PC-3 (cell line): ENCODE data around the gene ZDHHC7. TPM values are rescaled to one million over a fixed set of nuclear protein-coding genes. Genes with fewer than 3 reads are reported as not detected.

ENCODE experiments used
- ATAC-seq: fragments of 200-7000 bp; cut with Tn5 transposase; 2 replicates; pipeline ENCODE4 v1.9.1; 2020; ENCODE audit warnings: mild to moderate bottlenecking, moderate library complexity
- BruUV-seq: library from RNA; stranded (reverse); fragments of 400-500 nt; replicated peaks from 2 replicates; lab custom pipeline; 2021; lab: Mats Ljungman, UMichigan
- CTCF ChIA-PET: fragments of 300-600 bp; sonication (Branson Sonifier 250); formaldehyde crosslinking; loops from one replicate; lab custom pipeline; 2022; ENCODE audit warnings: antibody characterized with exemption; lab: Charles Lee
- POLR2A ChIA-PET: fragments of 300-600 bp; sonication (Branson Sonifier 250); formaldehyde crosslinking; loops from one replicate; lab custom pipeline; 2022; ENCODE audit warnings: antibody characterized with exemption; ENCODE audit not compliant: unreplicated experiment; lab: Charles Lee
- DNase-seq: peaks from one replicate; pipeline ENCODE4 v3.0.0-alpha.2; 2015
- H2AFZ ChIP-seq: fragments of 300-600 bp; sonication (generic); 2 replicates; pipeline ENCODE4 v1.6.0; 2016; ENCODE audit warnings: antibody characterized with exemption, low read length
- H3F3A ChIP-seq: fragments of 300-600 bp; sonication (generic); one replicate; pipeline ENCODE4 v1.6.0; 2017; ENCODE audit warnings: antibody characterized with exemption, low read length, control low read depth, mild to moderate bottlenecking; ENCODE audit not compliant: unreplicated experiment
- H3K27ac ChIP-seq: fragments of 300-600 bp; sonication (generic); 2 replicates; pipeline ENCODE4 v1.5.1; 2016; ENCODE audit warnings: mild to moderate bottlenecking, low read length
- H3K27me3 ChIP-seq: fragments of 300-600 bp; sonication (generic); 2 replicates; pipeline ENCODE4 v1.6.1; 2016; ENCODE audit warnings: low read length, mixed read lengths
- H3K36me3 ChIP-seq: fragments of 300-600 bp; sonication (generic); 2 replicates; pipeline ENCODE4 v1.6.1; 2016; ENCODE audit warnings: low read depth, mixed run types, low read length, mixed read lengths
- H3K4me1 ChIP-seq: fragments of 300-600 bp; sonication (generic); 2 replicates; pipeline ENCODE4 v1.5.1; 2016; ENCODE audit warnings: low read length; ENCODE audit not compliant: insufficient read depth
- H3K4me2 ChIP-seq: fragments of 300-600 bp; sonication (generic); 2 replicates; pipeline ENCODE4 v1.6.0; 2016; ENCODE audit warnings: low read length
- H3K4me3 ChIP-seq: fragments of 300-600 bp; sonication (generic); 2 replicates; pipeline ENCODE4 v1.5.1; 2016; ENCODE audit warnings: mild to moderate bottlenecking, low read length, mixed read lengths
- H3K79me2 ChIP-seq: fragments of 300-600 bp; sonication (generic); 2 replicates; pipeline ENCODE4 v1.6.1; 2017; ENCODE audit warnings: low read length, mixed read lengths
- H3K9ac ChIP-seq: fragments of 300-600 bp; sonication (generic); 2 replicates; pipeline ENCODE4 v1.6.0; 2016; ENCODE audit warnings: mild to moderate bottlenecking, low read length
- H3K9me2 ChIP-seq: fragments of 300-600 bp; sonication (generic); replicated peaks from 2 replicates; pipeline ENCODE4 v1.6.1; 2016; ENCODE audit warnings: mixed run types, low read length, mixed read lengths
- H3K9me3 ChIP-seq: fragments of 300-600 bp; sonication (generic); 2 replicates; pipeline ENCODE4 v1.6.1; 2016; ENCODE audit warnings: low read length, mixed read lengths
- H4K20me1 ChIP-seq: fragments of 300-600 bp; sonication (generic); 2 replicates; pipeline ENCODE4 v1.6.1; 2016; ENCODE audit warnings: low read length, mixed read lengths
- EZH2 ChIP-seq: fragments of 300-600 bp; sonication (generic); IDR thresholded peaks from one replicate; pipeline ENCODE4 v1.6.1; 2017; ENCODE audit warnings: antibody characterized with exemption, mild to moderate bottlenecking, low read length; ENCODE audit not compliant: unreplicated experiment
- EZH2phosphoT487 ChIP-seq: fragments of 300-600 bp; sonication (generic); IDR thresholded peaks from 2 replicates; pipeline ENCODE4 v1.6.1; 2018; ENCODE audit warnings: mild to moderate bottlenecking, antibody characterized with exemption, low read length, borderline replicate concordance
- intact Hi-C: fragments of 100-400 bp; cut with micrococcal nuclease; formaldehyde crosslinking; loops from 2 replicates; pipeline ENCODE4 v1.9.0; 2023
- total RNA-seq: library from RNA; depleted of rRNA; stranded (reverse); fragments of >200 nt; gene quantifications from 2 replicates; pipeline ENCODE4 v1.2.3, GENCODE V29; 2014
- TF ChIP-seq, protein P1 (sequence below): fragments of 300-600 bp; sonication (generic); conservative IDR thresholded peaks from 2 replicates; pipeline ENCODE4 v1.5.1; 2017; ENCODE audit warnings: antibody characterized with exemption, low read depth, mild to moderate bottlenecking, low read length

Gene ZDHHC7
- total RNA-seq, 1 experiment from 2014 or later, result 42.1 TPM

DNA sequence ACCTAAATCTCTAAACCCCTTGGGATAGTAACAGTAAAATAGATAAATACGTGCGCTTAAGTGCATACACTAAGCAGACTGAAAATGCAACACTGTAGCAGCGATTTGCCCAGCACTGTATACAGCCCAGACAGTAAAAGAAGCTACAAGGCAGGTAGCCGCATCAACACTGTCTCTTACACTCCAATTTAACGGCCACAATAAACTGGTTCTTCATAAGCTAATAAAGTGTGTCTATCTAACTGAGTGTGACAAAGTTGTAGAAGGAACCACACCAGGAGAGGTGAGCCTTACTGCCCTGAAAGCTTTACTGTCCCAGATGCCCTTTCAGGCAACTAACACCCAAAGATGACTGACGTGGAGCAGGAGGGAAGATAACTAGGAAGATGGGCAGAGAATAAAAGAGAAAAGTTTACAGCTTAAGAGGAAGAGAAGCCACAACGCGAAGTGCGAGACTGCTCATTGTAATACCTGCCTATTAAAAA is 847 bp downstream of the ZDHHC7 start:
- Histone ChIP-seq H4K20me1 (0 out of 2 replicates have a peak, but pooled peaks cover 8% of the 10 kb centered on the region), H3K27ac (peak overlapping the region; percentile 59), H3K9ac (peak overlapping the region; percentile 99), H3K27me3 (no peaks in the 10 kb centered on the region), H3K4me1 (peaks cover 8% of the 10 kb centered on the region), H3K9me2 (no peaks in the 10 kb centered on the region), H3K36me3 (peaks cover 3% of the 10 kb centered on the region; the same call in 1 of the 2 replicates), H3K79me2 (peaks cover 55% of the 10 kb centered on the region), H3K9me3 (no peaks in the 10 kb centered on the region), H3F3A (no peaks in the 10 kb centered on the region), H3K4me3 (peak overlapping the region; percentile 98), H2AFZ (peak overlapping the region; percentile 55; the same call in 1 of the 2 replicates), H3K4me2 (peak overlapping the region; percentile 94)
- ChIA-PET CTCF (interaction anchor here (1.2 to 1.5 kb wide), 2 partner anchors 37 to 76 kb away, joined by 4 to 5 read pairs; no protein-coding TSS in a partner anchor), POLR2A (interaction anchor here (0.7 kb wide), 1 partner anchor 17 kb away, joined by 6 read pairs; the partner anchor contains the start of gene KIAA0513)
- TF ChIP-seq EZH2phosphoT487 (no peak), EZH2 (no peak)
- TF ChIP-seq, protein P1, sequence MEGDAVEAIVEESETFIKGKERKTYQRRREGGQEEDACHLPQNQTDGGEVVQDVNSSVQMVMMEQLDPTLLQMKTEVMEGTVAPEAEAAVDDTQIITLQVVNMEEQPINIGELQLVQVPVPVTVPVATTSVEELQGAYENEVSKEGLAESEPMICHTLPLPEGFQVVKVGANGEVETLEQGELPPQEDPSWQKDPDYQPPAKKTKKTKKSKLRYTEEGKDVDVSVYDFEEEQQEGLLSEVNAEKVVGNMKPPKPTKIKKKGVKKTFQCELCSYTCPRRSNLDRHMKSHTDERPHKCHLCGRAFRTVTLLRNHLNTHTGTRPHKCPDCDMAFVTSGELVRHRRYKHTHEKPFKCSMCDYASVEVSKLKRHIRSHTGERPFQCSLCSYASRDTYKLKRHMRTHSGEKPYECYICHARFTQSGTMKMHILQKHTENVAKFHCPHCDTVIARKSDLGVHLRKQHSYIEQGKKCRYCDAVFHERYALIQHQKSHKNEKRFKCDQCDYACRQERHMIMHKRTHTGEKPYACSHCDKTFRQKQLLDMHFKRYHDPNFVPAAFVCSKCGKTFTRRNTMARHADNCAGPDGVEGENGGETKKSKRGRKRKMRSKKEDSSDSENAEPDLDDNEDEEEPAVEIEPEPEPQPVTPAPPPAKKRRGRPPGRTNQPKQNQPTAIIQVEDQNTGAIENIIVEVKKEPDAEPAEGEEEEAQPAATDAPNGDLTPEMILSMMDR, result no peak
- ATAC-seq (peak; percentile 13), DNase-seq (no peak)
- intact Hi-C loops, result loop anchor here (2.0 to 5.0 kb wide), 4 partner anchors 16 to 77 kb away; no protein-coding TSS in a partner anchor
- BruUV-seq, result TSS peak; percentile 58

DNA sequence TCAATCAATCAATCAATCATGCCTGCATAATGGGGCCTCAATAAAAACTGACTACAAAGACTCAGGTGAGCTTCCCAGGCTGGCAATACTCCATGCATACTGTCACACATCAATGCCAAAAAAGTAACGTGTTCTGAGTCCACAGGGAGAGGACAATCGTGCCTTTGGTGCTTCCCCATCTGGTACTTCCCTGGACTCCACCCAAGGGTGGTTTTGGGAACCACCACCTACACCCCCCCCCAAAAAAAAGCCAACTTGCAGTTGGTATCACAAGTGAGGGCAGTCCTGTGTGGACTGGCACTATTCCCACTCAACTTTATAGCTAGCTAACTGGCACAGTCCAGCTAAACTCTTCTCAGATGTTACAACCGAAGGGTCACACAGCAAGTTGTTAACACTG is 3.1 kb downstream of the ZDHHC7 start:
- Histone ChIP-seq H3F3A (no peaks in the 10 kb centered on the region), H3K4me3 (no peak overlapping the region), H3K9ac (no peak overlapping the region), H3K4me1 (peaks cover 29% of the 10 kb centered on the region), H3K9me3 (no peaks in the 10 kb centered on the region), H3K27me3 (no peaks in the 10 kb centered on the region), H2AFZ (no peak overlapping the region), H4K20me1 (0 out of 2 replicates have a peak, but pooled peaks cover 8% of the 10 kb centered on the region), H3K9me2 (no peaks in the 10 kb centered on the region), H3K4me2 (no peak overlapping the region), H3K79me2 (peaks cover 77% of the 10 kb centered on the region), H3K36me3 (peaks cover 3% of the 10 kb centered on the region; the same call in 1 of the 2 replicates), H3K27ac (no peak overlapping the region)
- no TSS peak for BruUV-seq
- ChIA-PET POLR2A (no interaction called here), CTCF (no interaction called here)
- intact Hi-C loops, result no loop called here
- TF ChIP-seq EZH2phosphoT487 (no peak), EZH2 (no peak)
- TF ChIP-seq, protein P1, result no peak
- DNase-seq, result no peak
- ATAC-seq, result no peak

DNA sequence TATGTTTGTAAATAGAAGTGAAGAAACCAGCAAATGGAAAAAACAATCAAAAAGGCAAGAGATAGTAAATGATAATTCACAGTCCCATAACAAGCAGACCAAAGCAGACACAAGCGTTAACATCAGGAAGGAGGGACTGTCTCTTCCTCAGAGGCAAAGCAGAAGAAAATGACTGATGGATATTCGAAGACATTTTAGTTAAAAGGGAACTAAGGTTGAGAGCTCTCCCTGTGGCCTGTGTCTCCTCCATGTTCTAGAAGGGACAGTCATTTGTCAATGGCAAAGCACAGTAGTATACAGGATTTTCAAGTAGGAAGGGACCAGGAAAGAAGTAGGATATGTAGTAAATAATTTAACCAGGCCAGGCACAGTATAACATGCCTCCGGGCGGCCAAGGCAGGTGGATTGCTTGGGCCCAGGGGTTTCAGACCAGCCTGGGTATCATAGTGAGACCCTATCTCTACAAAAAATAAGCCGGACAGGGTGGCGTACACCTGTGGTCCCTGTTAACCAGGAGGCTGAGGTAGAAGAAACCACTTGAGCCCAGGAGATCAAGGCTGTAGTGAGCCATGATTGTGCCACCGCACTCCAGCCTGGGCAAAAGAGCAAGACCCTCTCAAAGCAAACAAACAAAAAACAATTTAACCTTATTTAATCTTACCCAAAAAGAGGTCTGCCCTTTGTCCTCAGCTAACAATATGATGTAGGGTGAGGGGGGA is 3.7 kb downstream of the ZDHHC7 start:
- Histone ChIP-seq H3K27me3 (no peaks in the 10 kb centered on the region), H3K9ac (no peak overlapping the region), H3K79me2 (peaks cover 83% of the 10 kb centered on the region), H3K4me1 (peaks cover 32% of the 10 kb centered on the region), H3K4me2 (no peak overlapping the region), H2AFZ (no peak overlapping the region), H3K9me2 (no peaks in the 10 kb centered on the region), H4K20me1 (0 out of 2 replicates have a peak, but pooled peaks cover 8% of the 10 kb centered on the region), H3K9me3 (no peaks in the 10 kb centered on the region), H3K36me3 (peaks cover 3% of the 10 kb centered on the region; the same call in 1 of the 2 replicates), H3K4me3 (no peak overlapping the region), H3K27ac (no peak overlapping the region), H3F3A (no peaks in the 10 kb centered on the region)
- no TSS peak for BruUV-seq
- DNase-seq (no peak), ATAC-seq (no peak)
- POLR2A ChIA-PET, result no interaction called here
- intact Hi-C loops, result no loop called here
- TF ChIP-seq EZH2phosphoT487 (no peak), EZH2 (no peak)
- TF ChIP-seq, protein P1, result no peak
- CTCF ChIA-PET, result no interaction called here
